ENCODE measurements around the gene SLC6A15. TPM values are rescaled to one million over a fixed set of nuclear protein-coding genes. Genes with fewer than 3 reads are reported as not detected.

The SLC6A15 gene
- total and polyA plus RNA-seq, 2 of the 13 experiments (the other 11 are each of a cell fraction or from before 2014, with no cell fraction given) = not detected

- no peaks in the 10 kb centered on the region for H3K4me1 ChIP-seq (ENCODE audit: insufficient read depth, low read length)
- no peaks in the 10 kb centered on the region for H3K9me3 ChIP-seq (ENCODE audit: low read length)
- in situ Hi-C loops (cut with HindIII; ENCODE audit: extremely low pct_ligation_motif_present, low pct_unique_long_range_greater_than_20kb) (no loop called here), intact Hi-C loops (cut with micrococcal nuclease; ENCODE audit: unreplicated experiment) (no loop called here)
- H3K27me3 ChIP-seq (ENCODE audit: control insufficient read depth in 1 of 2, insufficient read depth in 2 of 2, low read length in 2 of 2) = no peaks in the 10 kb centered on the region
- no peak overlapping the region for H3K4me3 ChIP-seq (replicated peaks in 1 of 3; ENCODE audit: insufficient read depth in 1 of 3, low read depth in 2 of 3, low read length in 3 of 3)
- no peak overlapping the region for H2AFZ ChIP-seq (ENCODE audit: low read length)
- H4K20me1 ChIP-seq (ENCODE audit: insufficient read depth, low read length) = no peaks in the 10 kb centered on the region
- TF ChIP-seq MAFF (IDR thresholded peaks at IDR 0.05; ENCODE audit: low read depth, low read length) (peak; percentile 71; the same call in 1 of the 2 replicates), MAFK (conservative IDR thresholded peaks at IDR 0.05 in 1 of 2, IDR thresholded peaks at IDR 0.05 in 1 of 2; ENCODE audit: low read length in 2 of 2) (peak; percentile 69 to 83; a peak in 3 of 4 replicates), ELF4 (CRISPR knock-in tag; IDR thresholded peaks at IDR 0.05; ENCODE audit: borderline replicate concordance) (no peak), PHF20 (CRISPR knock-in tag; IDR thresholded peaks at IDR 0.05) (no peak), GATAD1 (CRISPR knock-in tag; IDR thresholded peaks at IDR 0.05) (no peak)
- DNase-seq (ENCODE audit: low spot score) (no peak), FAIRE-seq (no peak), ATAC-seq (no peak)
- BruUV-seq (replicated peaks) = no TSS peak
- H3K27ac ChIP-seq (ENCODE audit: extremely low read length, insufficient read depth, low read length) = no peak overlapping the region
- no peaks in the 10 kb centered on the region for H3K36me3 ChIP-seq (replicated peaks in 1 of 2; ENCODE audit: control insufficient read depth in 1 of 2, insufficient read depth in 2 of 2, low read length in 2 of 2)
- ChIA-PET CTCF (ENCODE audit: low intra/inter-chr PET ratio, low total read pairs) (no interaction called here), POLR2A (no interaction called here)
- WGBS (ENCODE audit: low lambda C conversion rate) = 2% methylated on average over 3 of the region's 3 CpGs
- H3K9ac ChIP-seq (ENCODE audit: insufficient read depth, low read depth, low read length) = no peak overlapping the region
- no peaks in the 10 kb centered on the region for H3K79me2 ChIP-seq (ENCODE audit: insufficient read depth, low read length)
- no peak overlapping the region for H3K4me2 ChIP-seq (ENCODE audit: low read depth, low read length)
Measured at GRCh38 chr12:84816916-84817695, 95.5 kb downstream of the SLC6A15 start.

GRCh38 chr12:84814664-84815245, 97.8 kb downstream of the SLC6A15 start:
- intact Hi-C loops (cut with micrococcal nuclease; ENCODE audit: unreplicated experiment) (no loop called here), in situ Hi-C loops (cut with HindIII; ENCODE audit: extremely low pct_ligation_motif_present, low pct_unique_long_range_greater_than_20kb) (no loop called here)
- Histone ChIP-seq H3K79me2 (ENCODE audit: insufficient read depth, low read length) (no peaks in the 10 kb centered on the region), H3K4me2 (ENCODE audit: low read depth, low read length) (no peak overlapping the region), H2AFZ (ENCODE audit: low read length) (no peak overlapping the region), H3K4me3 (replicated peaks in 1 of 3; ENCODE audit: insufficient read depth in 1 of 3, low read depth in 2 of 3, low read length in 3 of 3) (no peak overlapping the region), H3K36me3 (replicated peaks in 1 of 2; ENCODE audit: control insufficient read depth in 1 of 2, insufficient read depth in 2 of 2, low read length in 2 of 2) (no peaks in the 10 kb centered on the region), H3K27me3 (ENCODE audit: control insufficient read depth in 1 of 2, insufficient read depth in 2 of 2, low read length in 2 of 2) (no peaks in the 10 kb centered on the region), H3K27ac (ENCODE audit: extremely low read length, insufficient read depth, low read length) (no peak overlapping the region), H3K9ac (ENCODE audit: insufficient read depth, low read depth, low read length) (no peak overlapping the region), H3K9me3 (ENCODE audit: low read length) (no peaks in the 10 kb centered on the region), H4K20me1 (ENCODE audit: insufficient read depth, low read length) (no peaks in the 10 kb centered on the region), H3K4me1 (ENCODE audit: insufficient read depth, low read length) (no peaks in the 10 kb centered on the region)
- FAIRE-seq = no peak
- ATAC-seq = no peak
- DNase-seq (ENCODE audit: low spot score) = no peak
- ChIA-PET POLR2A (no interaction called here), CTCF (ENCODE audit: low intra/inter-chr PET ratio, low total read pairs) (no interaction called here)
- no peak for TF ChIP-seq ZNF691 (CRISPR knock-in tag; IDR thresholded peaks at IDR 0.05; ENCODE audit: borderline replicate concordance, low read depth)
- 25% methylated on average over 4 of the region's 4 CpGs for WGBS (ENCODE audit: low lambda C conversion rate)
- BruUV-seq (replicated peaks) = no TSS peak
